Fibroblast of the aortic adventitia (primary cell): ENCODE measurements around the gene HOXB7. TPM values are rescaled to one million over a fixed set of nuclear protein-coding genes. Genes with fewer than 3 reads are reported as not detected.

Experiments used
- DNase-seq: peaks from one replicate; pipeline ENCODE4 v3.0.0-alpha.2; 2010; ENCODE audit warnings: low read depth
- H3K4me3 ChIP-seq: 2 replicates; pipeline ENCODE4 v1.5.1; 2011; ENCODE audit warnings: low read depth, mild to moderate bottlenecking, control low read depth, low read length, moderate library complexity
- total RNA-seq: library from RNA; depleted of rRNA; stranded (reverse); fragments of >200 nt; gene quantifications from 2 replicates; pipeline ENCODE4 v1.2.3, GENCODE V29; 2012; ENCODE audit warnings: low replicate concordance
- TF ChIP-seq, protein P1 (sequence below): IDR thresholded peaks from 2 replicates; pipeline ENCODE4 v1.5.1; 2011; ENCODE audit warnings: mild to moderate bottlenecking, low read length, control low read depth, inconsistent platforms; ENCODE audit not compliant: insufficient read depth

Gene HOXB7
- total RNA-seq, 1 donor, result 0.18 TPM

- no peak overlapping the region for H3K4me3 ChIP-seq
- DNase-seq, result no peak
- TF ChIP-seq, protein P1, sequence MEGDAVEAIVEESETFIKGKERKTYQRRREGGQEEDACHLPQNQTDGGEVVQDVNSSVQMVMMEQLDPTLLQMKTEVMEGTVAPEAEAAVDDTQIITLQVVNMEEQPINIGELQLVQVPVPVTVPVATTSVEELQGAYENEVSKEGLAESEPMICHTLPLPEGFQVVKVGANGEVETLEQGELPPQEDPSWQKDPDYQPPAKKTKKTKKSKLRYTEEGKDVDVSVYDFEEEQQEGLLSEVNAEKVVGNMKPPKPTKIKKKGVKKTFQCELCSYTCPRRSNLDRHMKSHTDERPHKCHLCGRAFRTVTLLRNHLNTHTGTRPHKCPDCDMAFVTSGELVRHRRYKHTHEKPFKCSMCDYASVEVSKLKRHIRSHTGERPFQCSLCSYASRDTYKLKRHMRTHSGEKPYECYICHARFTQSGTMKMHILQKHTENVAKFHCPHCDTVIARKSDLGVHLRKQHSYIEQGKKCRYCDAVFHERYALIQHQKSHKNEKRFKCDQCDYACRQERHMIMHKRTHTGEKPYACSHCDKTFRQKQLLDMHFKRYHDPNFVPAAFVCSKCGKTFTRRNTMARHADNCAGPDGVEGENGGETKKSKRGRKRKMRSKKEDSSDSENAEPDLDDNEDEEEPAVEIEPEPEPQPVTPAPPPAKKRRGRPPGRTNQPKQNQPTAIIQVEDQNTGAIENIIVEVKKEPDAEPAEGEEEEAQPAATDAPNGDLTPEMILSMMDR, result no peak
Measured at GRCh38 chr17:48641541-48642058, 30.8 kb upstream of the HOXB7 start.

GRCh38 chr17:48640858-48641180 is 30.0 kb upstream of the HOXB7 start:
- DNase-seq, result no peak
- no peak overlapping the region for H3K4me3 ChIP-seq
- TF ChIP-seq, protein P1, result no peak

- TF ChIP-seq, protein P1, result no peak
- no peak for DNase-seq
- no peak overlapping the region for H3K4me3 ChIP-seq
Measured at GRCh38 chr17:48639982-48640857, 29.4 kb upstream of the HOXB7 start.

- TF ChIP-seq, protein P1, result no peak
- DNase-seq, result no peak
- H3K4me3 ChIP-seq, result no peak overlapping the region
Measured at GRCh38 chr17:48639136-48639535, 28.3 kb upstream of the HOXB7 start.

- peak; percentile 77 for DNase-seq
- TF ChIP-seq, protein P1, result no peak
- H3K4me3 ChIP-seq, result no peak overlapping the region
Measured at GRCh38 chr17:48637323-48638260, 26.8 kb upstream of the HOXB7 start.

GRCh38 chr17:48636177-48637018 is 25.6 kb upstream of the HOXB7 start:
- H3K4me3 ChIP-seq, result no peak overlapping the region
- TF ChIP-seq, protein P1, result peak; percentile 65

More at GRCh38 chr17:48636177-48637018, 25.6 kb upstream of the HOXB7 start:
- peak; percentile 51 for DNase-seq
